SH-SY5Y (cell line): ENCODE measurements around the gene CTSH.

Experiments
- GATA2 ChIP-seq: IDR thresholded peaks from 2 replicates; pipeline ENCODE4 v1.6.1; 2011; ENCODE audit warnings: mild to moderate bottlenecking, low read depth, low read length
- GATA3 ChIP-seq: IDR thresholded peaks from 2 replicates; pipeline ENCODE4 v1.6.1; 2011; ENCODE audit warnings: low read depth, mild to moderate bottlenecking, low read length, moderate library complexity

- no peak for TF ChIP-seq GATA3
- no peak for TF ChIP-seq GATA2
Measured at GRCh38 chr15:78875107-78875914, 69.5 kb downstream of the CTSH start.
